ENCODE measurements around the gene LTF. TPM values are rescaled to one million over a fixed set of nuclear protein-coding genes. Genes with fewer than 3 reads are reported as not detected.

Gene LTF
- total and polyA plus RNA-seq, 9 of the 15 experiments (the other 6 are each of a cell fraction or from before 2014, with no cell fraction given) = 0.07 TPM; not detected in 8

DNA sequence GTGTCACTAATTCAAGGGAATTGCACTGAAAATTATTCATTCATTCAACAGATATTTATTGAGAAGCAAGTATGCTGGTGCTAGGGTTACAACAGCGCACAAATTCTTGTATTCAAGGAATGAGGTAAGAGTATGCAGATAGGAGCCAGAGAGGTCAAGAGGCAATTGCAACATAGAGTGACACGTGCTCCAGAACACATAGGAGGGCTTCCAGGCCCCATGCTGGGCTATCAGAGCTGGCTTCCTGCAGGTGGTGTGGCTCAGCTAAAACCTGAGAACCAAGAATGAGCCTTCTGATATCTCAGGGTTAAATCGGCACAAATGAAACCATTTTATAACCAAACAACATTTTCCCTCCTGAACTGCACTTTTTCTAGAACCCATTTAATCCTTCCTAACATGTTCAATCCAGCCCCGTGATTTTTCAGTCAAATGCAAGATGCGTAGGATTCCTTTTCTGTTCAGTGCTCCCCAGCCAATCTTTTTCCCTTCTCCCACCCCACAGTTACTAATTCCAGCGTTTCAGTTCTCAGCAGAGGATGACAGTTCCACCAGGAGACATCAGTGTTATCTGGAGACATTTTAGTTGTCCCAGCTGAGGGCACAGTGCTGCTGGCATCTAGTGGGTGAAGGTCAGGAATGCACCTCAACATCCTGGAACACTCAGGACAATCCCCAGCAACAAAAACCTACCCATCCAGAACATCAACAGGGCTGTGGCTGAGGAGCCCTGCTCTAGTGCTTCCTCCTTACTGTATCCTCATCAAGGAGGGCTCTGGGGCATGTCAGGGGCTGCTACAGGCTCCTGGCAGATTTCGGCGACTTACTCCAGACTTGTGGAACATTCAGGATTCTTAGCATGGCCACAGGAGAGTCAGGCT lies 70.9 kb downstream of the LTF start:
- Histone ChIP-seq H3K4me2 (ENCODE audit: insufficient read depth, low read length) (no peak overlapping the region), H4K20me1 (replicated peaks; ENCODE audit: control insufficient read depth, insufficient read depth, low read length) (no peaks in the 10 kb centered on the region), H3K9me1 (ENCODE audit: control insufficient read depth, insufficient read depth, low read length) (no peaks in the 10 kb centered on the region), H3K4me1 (replicated peaks in 1 of 2; ENCODE audit: control insufficient read depth in 2 of 2, insufficient read depth in 2 of 2, low read length in 2 of 2) (peaks cover 0 to 24% of the 10 kb centered on the region in 2 experiments; a peak in 4 of 5 replicates), H3K79me2 (ENCODE audit: control insufficient read depth, insufficient read depth, low read length) (no peaks in the 10 kb centered on the region), H3K27me3 (ENCODE audit: control insufficient read depth in 2 of 2, insufficient read depth in 2 of 2, low read length in 2 of 2) (peaks cover 2 to 23% of the 10 kb centered on the region in 2 experiments; a peak in 2 of 5 replicates), H3K4me3 (no peak overlapping the region), H3K9ac (ENCODE audit: insufficient read depth in 1 of 2, low read depth in 2 of 2, low read length in 2 of 2) (no peak overlapping the region), H3K36me3 (ENCODE audit: control insufficient read depth, insufficient read depth, low read length) (no peaks in the 10 kb centered on the region), H2AFZ (ENCODE audit: low read depth, low read length) (no peak overlapping the region), H3K27ac (ENCODE audit: extremely low read depth, low read depth, low read length) (no peak overlapping the region), H3K9me3 (replicated peaks; ENCODE audit: control insufficient read depth, insufficient read depth, low read depth, low read length) (no peaks in the 10 kb centered on the region)
- FAIRE-seq (peak; percentile 75), ATAC-seq (peak; percentile 85), DNase-seq (ENCODE audit: extremely low read depth in 1 of 4, low spot score in 3 of 4) (peak; percentile 42 to 57 (median 48))
- intact Hi-C loops (cut with micrococcal nuclease) (no loop called here), in situ Hi-C loops (cut with MboI) (no loop called here)
- POLR2A ChIA-PET = interaction anchor here (0.9 to 1.5 kb wide), 2 partner anchors 11 to 21 kb away, joined by 3 read pairs; no protein-coding TSS in a partner anchor
- CTCF ChIA-PET (ENCODE audit: low intra/inter-chr PET ratio) = no interaction called here
- WGBS (ENCODE audit: insufficient coverage, low coverage, missing lambda C conversion rate) = 27% methylated on average over 8 of the region's 8 CpGs
- no TSS peak for BruUV-seq (replicated peaks)
- TF ChIP-seq HDAC2 (IDR thresholded peaks at IDR 0.05) (peak; percentile 70), FOXA3 (CRISPR knock-in tag; conservative IDR thresholded peaks at IDR 0.05 in 1 of 2, IDR thresholded peaks at IDR 0.05 in 1 of 2) (no peak), RNF2 (IDR thresholded peaks at IDR 0.05) (no peak), YBX1 (IDR thresholded peaks at IDR 0.05) (no peak), NR2C1 (IDR thresholded peaks at IDR 0.05) (peak; percentile 64; the same call in 1 of the 2 replicates), NR2C1 (tag; IDR thresholded peaks at IDR 0.05) (peak; percentile 83), ETV1 (tag; conservative IDR thresholded peaks at IDR 0.05; ENCODE audit: low read depth) (no peak), GTF2E2 (tag; IDR thresholded peaks at IDR 0.05) (no peak), NFE2 (IDR thresholded peaks at IDR 0.05; ENCODE audit: low read depth) (no peak), ILF3 (IDR thresholded peaks at IDR 0.05; ENCODE audit: borderline replicate concordance) (no peak), CEBPB (tag; IDR thresholded peaks at IDR 0.05) (peak; percentile 98), NEUROD1 (IDR thresholded peaks at IDR 0.05; ENCODE audit: borderline replicate concordance, low read depth, low read length, partially characterized antibody) (no peak), KDM4B (IDR thresholded peaks at IDR 0.05; ENCODE audit: borderline replicate concordance in 2 of 2, low read depth in 1 of 2) (no peak), EP400 (IDR thresholded peaks at IDR 0.05) (peak; percentile 58), ZNF445 (CRISPR knock-in tag; IDR thresholded peaks at IDR 0.05; ENCODE audit: low read depth) (no peak), ZKSCAN8 (CRISPR knock-in tag; IDR thresholded peaks at IDR 0.05) (no peak)
- TF ChIP-seq, protein P1, sequence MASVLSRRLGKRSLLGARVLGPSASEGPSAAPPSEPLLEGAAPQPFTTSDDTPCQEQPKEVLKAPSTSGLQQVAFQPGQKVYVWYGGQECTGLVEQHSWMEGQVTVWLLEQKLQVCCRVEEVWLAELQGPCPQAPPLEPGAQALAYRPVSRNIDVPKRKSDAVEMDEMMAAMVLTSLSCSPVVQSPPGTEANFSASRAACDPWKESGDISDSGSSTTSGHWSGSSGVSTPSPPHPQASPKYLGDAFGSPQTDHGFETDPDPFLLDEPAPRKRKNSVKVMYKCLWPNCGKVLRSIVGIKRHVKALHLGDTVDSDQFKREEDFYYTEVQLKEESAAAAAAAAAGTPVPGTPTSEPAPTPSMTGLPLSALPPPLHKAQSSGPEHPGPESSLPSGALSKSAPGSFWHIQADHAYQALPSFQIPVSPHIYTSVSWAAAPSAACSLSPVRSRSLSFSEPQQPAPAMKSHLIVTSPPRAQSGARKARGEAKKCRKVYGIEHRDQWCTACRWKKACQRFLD (CRISPR knock-in tag; IDR thresholded peaks at IDR 0.05) = peak; percentile 33; the same call in 1 of the 2 replicates
- TF ChIP-seq, protein P2, sequence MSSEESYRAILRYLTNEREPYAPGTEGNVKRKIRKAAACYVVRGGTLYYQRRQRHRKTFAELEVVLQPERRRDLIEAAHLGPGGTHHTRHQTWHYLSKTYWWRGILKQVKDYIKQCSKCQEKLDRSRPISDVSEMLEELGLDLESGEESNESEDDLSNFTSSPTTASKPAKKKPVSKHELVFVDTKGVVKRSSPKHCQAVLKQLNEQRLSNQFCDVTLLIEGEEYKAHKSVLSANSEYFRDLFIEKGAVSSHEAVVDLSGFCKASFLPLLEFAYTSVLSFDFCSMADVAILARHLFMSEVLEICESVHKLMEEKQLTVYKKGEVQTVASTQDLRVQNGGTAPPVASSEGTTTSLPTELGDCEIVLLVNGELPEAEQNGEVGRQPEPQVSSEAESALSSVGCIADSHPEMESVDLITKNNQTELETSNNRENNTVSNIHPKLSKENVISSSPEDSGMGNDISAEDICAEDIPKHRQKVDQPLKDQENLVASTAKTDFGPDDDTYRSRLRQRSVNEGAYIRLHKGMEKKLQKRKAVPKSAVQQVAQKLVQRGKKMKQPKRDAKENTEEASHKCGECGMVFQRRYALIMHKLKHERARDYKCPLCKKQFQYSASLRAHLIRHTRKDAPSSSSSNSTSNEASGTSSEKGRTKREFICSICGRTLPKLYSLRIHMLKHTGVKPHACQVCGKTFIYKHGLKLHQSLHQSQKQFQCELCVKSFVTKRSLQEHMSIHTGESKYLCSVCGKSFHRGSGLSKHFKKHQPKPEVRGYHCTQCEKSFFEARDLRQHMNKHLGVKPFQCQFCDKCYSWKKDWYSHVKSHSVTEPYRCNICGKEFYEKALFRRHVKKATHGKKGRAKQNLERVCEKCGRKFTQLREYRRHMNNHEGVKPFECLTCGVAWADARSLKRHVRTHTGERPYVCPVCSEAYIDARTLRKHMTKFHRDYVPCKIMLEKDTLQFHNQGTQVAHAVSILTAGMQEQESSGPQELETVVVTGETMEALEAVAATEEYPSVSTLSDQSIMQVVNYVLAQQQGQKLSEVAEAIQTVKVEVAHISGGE (CRISPR knock-in tag; IDR thresholded peaks at IDR 0.05) = no peak

Measured in K562 (cell line).